WTC11 (cell line): ENCODE results near the gene NUAK2. TPM values are rescaled to one million over a fixed set of nuclear protein-coding genes. Genes with fewer than 3 reads are reported as not detected.

Source experiments
- ATAC-seq: fragments of 200-7000 bp; cut with Tn5 transposase; 2 replicates; pipeline ENCODE4 v1.10.0; 2021; ENCODE audit warnings: mild to moderate bottlenecking, moderate library complexity
- CTCF ChIA-PET: fragments of 300-600 bp; sonication (Branson Sonifier 250); formaldehyde crosslinking; loops from one replicate; lab custom pipeline; 2021; ENCODE audit warnings: antibody characterized with exemption; lab: Charles Lee
- POLR2A ChIA-PET: fragments of 350-600 bp; sonication (Branson Sonifier 250); formaldehyde crosslinking; loops from one replicate; lab custom pipeline; 2021; ENCODE audit warnings: antibody characterized with exemption; lab: Charles Lee
- DNase-seq: peaks from one replicate; pipeline ENCODE4 v3.0.0; 2021; ENCODE audit warnings: low spot score
- H3K27ac Mint-ChIP-seq: 2 replicates; pipeline ENCODE4 v1.8.0; 2021; ENCODE audit warnings: mixed read lengths
- H3K27me3 Mint-ChIP-seq: 2 replicates; pipeline ENCODE4 v1.8.0; 2021; ENCODE audit warnings: low read depth, mild to moderate bottlenecking, moderate library complexity, mixed read lengths
- H3K36me3 Mint-ChIP-seq: 2 replicates; pipeline ENCODE4 v1.8.0; 2021; ENCODE audit warnings: mixed read lengths
- H3K4me1 Mint-ChIP-seq: 2 replicates; pipeline ENCODE4 v1.8.0; 2022; ENCODE audit warnings: mixed read lengths
- H3K4me3 Mint-ChIP-seq: 2 replicates; pipeline ENCODE4 v1.8.0; 2021; ENCODE audit warnings: mild to moderate bottlenecking, moderate library complexity, mixed read lengths
- H3K9me3 Mint-ChIP-seq: 2 replicates; pipeline ENCODE4 v1.8.0; 2021; ENCODE audit warnings: mixed read lengths
- CBFB ChIP-seq: sonication (generic); formaldehyde crosslinking; IDR thresholded peaks from 2 replicates; pipeline ENCODE4 v1.8.1; 2022; ENCODE audit warnings: mild to moderate bottlenecking, low read depth, missing genetic modification reagents
- ETV6 ChIP-seq: sonication (generic); formaldehyde crosslinking; IDR thresholded peaks from 2 replicates; pipeline ENCODE4 v1.8.1; 2022; ENCODE audit warnings: mild to moderate bottlenecking, missing genetic modification reagents
- FOXJ3 ChIP-seq: sonication (generic); formaldehyde crosslinking; IDR thresholded peaks from 2 replicates; pipeline ENCODE4 v1.9.0; 2021; ENCODE audit warnings: missing genetic modification reagents, mild to moderate bottlenecking, borderline replicate concordance
- FOXP1 ChIP-seq: sonication (generic); formaldehyde crosslinking; IDR thresholded peaks from 2 replicates; pipeline ENCODE4 v1.8.0; 2022; ENCODE audit warnings: missing genetic modification reagents, mild to moderate bottlenecking, moderate library complexity, borderline replicate concordance
- NFATC4 ChIP-seq: fragments of 250-450 bp; sonication (Bioruptor Pico); IDR thresholded peaks from 2 replicates; pipeline ENCODE4 v1.9.0; 2021; ENCODE audit warnings: mild to moderate bottlenecking
- NR3C1 ChIP-seq: sonication (generic); formaldehyde crosslinking; conservative IDR thresholded peaks from 2 replicates; pipeline ENCODE4 v1.8.1; 2023; ENCODE audit warnings: low read depth, mild to moderate bottlenecking, missing genetic modification reagents
- OVOL2 ChIP-seq: fragments of 250-450 bp; sonication (Bioruptor Pico); IDR thresholded peaks from 2 replicates; pipeline ENCODE4 v1.9.0; 2021; ENCODE audit warnings: mild to moderate bottlenecking, borderline replicate concordance
- SMAD3 ChIP-seq: sonication (generic); formaldehyde crosslinking; IDR thresholded peaks from 2 replicates; pipeline ENCODE4 v1.8.0; 2022; ENCODE audit warnings: missing genetic modification reagents, mild to moderate bottlenecking, borderline replicate concordance
- ZBTB21 ChIP-seq: sonication (generic); formaldehyde crosslinking; IDR thresholded peaks from 2 replicates; pipeline ENCODE4 v1.8.1; 2023; ENCODE audit warnings: mild to moderate bottlenecking, missing genetic modification reagents, borderline replicate concordance
- ZNF263 ChIP-seq: sonication (generic); formaldehyde crosslinking; IDR thresholded peaks from 2 replicates; pipeline ENCODE4 v1.8.1; 2022; ENCODE audit warnings: low read depth, mild to moderate bottlenecking, moderate library complexity, missing genetic modification reagents
- ZNF317 ChIP-seq: sonication (generic); formaldehyde crosslinking; IDR thresholded peaks from 2 replicates; pipeline ENCODE4 v1.8.1; 2023; ENCODE audit warnings: low read depth, mild to moderate bottlenecking, moderate library complexity, missing genetic modification reagents, borderline replicate concordance
- ZNF416 ChIP-seq: fragments of 250-450 bp; sonication (Bioruptor Pico); IDR thresholded peaks from 2 replicates; pipeline ENCODE4 v1.9.0; 2021; ENCODE audit warnings: mild to moderate bottlenecking, inconsistent platforms
- total RNA-seq: library from RNA; stranded (reverse); gene quantifications from 3 replicates; pipeline ENCODE4 v1.2.3, GENCODE V29; 2021
- TF ChIP-seq, protein P1 (sequence below): sonication (generic); formaldehyde crosslinking; IDR thresholded peaks from 2 replicates; pipeline ENCODE4 v1.8.1; 2023; ENCODE audit warnings: mild to moderate bottlenecking, moderate library complexity, missing genetic modification reagents
- TF ChIP-seq, protein P2 (sequence below): sonication (generic); formaldehyde crosslinking; IDR thresholded peaks from 2 replicates; pipeline ENCODE4 v1.8.0; 2022; ENCODE audit warnings: mild to moderate bottlenecking, missing genetic modification reagents
- TF ChIP-seq, protein P3 (sequence below): fragments of 250-450 bp; sonication (Bioruptor Pico); IDR thresholded peaks from 2 replicates; pipeline ENCODE4 v2.1.2; 2022; ENCODE audit warnings: mild to moderate bottlenecking, moderate library complexity
- TF ChIP-seq, protein P4 (sequence below): sonication (generic); formaldehyde crosslinking; IDR thresholded peaks from 2 replicates; pipeline ENCODE4 v1.8.1; 2022; ENCODE audit warnings: missing genetic modification reagents, borderline replicate concordance
- TF ChIP-seq, protein P5 (sequence below): sonication (generic); formaldehyde crosslinking; IDR thresholded peaks from 2 replicates; pipeline ENCODE4 v1.8.0; 2022; ENCODE audit warnings: missing genetic modification reagents
- TF ChIP-seq, protein P6 (sequence below): sonication (generic); formaldehyde crosslinking; IDR thresholded peaks from 2 replicates; pipeline ENCODE4 v1.8.1; 2023; ENCODE audit warnings: mild to moderate bottlenecking, missing genetic modification reagents

The NUAK2 gene
- total RNA-seq, 1 experiment from 2014 or later, result 8.7 TPM

DNA sequence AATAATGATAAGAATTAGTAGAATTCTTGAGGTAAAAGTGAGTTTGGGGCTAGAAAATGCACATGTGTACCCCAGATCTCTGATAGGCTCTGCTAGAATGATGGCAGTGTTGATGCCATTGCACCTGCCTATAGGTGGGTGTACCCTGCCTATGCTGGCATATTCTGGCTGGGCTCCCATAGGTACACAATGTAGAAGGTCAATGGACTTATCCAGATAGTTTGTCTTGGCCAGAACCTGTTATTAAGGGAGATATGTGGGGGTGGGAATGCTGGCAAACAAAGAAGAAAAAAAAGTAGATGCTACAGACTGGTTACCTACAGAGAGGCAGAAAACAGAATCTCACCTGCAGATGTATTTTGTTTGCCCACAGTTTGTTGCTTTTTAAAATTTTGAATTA lies 49.2 kb upstream of the NUAK2 start:
- Mint-ChIP-seq H3K27me3 (no peaks in the 10 kb centered on the region; the same call in 1 of the 2 replicates), H3K27ac (no peak overlapping the region), H3K9me3 (no peaks in the 10 kb centered on the region), H3K4me3 (no peak overlapping the region), H3K36me3 (no peaks in the 10 kb centered on the region), H3K4me1 (peaks cover 35% of the 10 kb centered on the region)
- TF ChIP-seq FOXP1 (CRISPR knock-in tag) (no peak), NR3C1 (CRISPR knock-in tag) (no peak), SMAD3 (CRISPR knock-in tag) (no peak), FOXJ3 (no peak), NFATC4 (CRISPR knock-in tag) (no peak), ETV6 (CRISPR knock-in tag) (no peak), CBFB (CRISPR knock-in tag) (no peak)
- TF ChIP-seq, protein P1, sequence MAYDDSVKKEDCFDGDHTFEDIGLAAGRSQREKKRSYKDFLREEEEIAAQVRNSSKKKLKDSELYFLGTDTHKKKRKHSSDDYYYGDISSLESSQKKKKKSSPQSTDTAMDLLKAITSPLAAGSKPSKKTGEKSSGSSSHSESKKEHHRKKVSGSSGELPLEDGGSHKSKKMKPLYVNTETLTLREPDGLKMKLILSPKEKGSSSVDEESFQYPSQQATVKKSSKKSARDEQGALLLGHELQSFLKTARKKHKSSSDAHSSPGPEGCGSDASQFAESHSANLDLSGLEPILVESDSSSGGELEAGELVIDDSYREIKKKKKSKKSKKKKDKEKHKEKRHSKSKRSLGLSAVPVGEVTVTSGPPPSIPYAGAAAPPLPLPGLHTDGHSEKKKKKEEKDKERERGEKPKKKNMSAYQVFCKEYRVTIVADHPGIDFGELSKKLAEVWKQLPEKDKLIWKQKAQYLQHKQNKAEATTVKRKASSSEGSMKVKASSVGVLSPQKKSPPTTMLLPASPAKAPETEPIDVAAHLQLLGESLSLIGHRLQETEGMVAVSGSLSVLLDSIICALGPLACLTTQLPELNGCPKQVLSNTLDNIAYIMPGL, result no peak
- TF ChIP-seq, protein P2, sequence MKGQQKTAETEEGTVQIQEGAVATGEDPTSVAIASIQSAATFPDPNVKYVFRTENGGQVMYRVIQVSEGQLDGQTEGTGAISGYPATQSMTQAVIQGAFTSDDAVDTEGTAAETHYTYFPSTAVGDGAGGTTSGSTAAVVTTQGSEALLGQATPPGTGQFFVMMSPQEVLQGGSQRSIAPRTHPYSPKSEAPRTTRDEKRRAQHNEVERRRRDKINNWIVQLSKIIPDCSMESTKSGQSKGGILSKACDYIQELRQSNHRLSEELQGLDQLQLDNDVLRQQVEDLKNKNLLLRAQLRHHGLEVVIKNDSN (CRISPR knock-in tag), result no peak
- TF ChIP-seq, protein P3, sequence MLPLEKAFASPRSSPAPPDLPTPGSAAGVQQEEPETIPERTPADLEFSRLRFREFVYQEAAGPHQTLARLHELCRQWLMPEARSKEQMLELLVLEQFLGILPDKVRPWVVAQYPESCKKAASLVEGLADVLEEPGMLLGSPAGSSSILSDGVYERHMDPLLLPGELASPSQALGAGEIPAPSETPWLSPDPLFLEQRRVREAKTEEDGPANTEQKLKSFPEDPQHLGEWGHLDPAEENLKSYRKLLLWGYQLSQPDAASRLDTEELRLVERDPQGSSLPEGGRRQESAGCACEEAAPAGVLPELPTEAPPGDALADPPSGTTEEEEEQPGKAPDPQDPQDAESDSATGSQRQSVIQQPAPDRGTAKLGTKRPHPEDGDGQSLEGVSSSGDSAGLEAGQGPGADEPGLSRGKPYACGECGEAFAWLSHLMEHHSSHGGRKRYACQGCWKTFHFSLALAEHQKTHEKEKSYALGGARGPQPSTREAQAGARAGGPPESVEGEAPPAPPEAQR (CRISPR knock-in tag), result no peak
- TF ChIP-seq, protein P4, sequence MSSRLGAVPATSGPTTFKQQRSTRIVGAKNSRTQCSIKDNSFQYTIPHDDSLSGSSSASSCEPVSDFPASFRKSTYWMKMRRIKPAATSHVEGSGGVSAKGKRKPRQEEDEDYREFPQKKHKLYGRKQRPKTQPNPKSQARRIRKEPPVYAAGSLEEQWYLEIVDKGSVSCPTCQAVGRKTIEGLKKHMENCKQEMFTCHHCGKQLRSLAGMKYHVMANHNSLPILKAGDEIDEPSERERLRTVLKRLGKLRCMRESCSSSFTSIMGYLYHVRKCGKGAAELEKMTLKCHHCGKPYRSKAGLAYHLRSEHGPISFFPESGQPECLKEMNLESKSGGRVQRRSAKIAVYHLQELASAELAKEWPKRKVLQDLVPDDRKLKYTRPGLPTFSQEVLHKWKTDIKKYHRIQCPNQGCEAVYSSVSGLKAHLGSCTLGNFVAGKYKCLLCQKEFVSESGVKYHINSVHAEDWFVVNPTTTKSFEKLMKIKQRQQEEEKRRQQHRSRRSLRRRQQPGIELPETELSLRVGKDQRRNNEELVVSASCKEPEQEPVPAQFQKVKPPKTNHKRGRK (CRISPR knock-in tag), result no peak
- no peak for DNase-seq
- ChIA-PET CTCF (interaction anchor here (1.3 to 3.7 kb wide), 2 partner anchors 16 to 36 kb away, joined by 3 to 29 read pairs; no protein-coding TSS in a partner anchor), POLR2A (no interaction called here)
- ATAC-seq, result no peak

DNA sequence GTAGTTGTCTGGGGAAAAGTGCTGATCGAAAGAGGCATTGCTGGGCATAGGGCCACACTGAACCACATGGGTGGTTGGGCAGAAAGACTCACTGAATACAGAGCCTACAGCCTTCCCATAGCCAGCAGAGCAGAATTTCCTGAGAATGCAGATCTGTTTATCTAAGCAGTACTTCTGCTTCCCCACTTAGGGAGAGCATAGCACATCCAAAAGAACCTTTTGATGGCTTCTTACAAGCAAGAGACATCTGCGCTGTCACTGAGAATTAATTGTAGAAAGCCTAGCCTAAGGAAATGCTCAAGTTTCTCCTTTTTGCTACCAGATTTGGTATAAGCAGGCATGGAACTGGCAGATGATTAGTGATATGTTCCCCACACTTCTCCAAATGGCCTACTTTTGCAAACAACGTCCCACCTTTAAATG lies 48.2 kb upstream of the NUAK2 start:
- no peak for TF ChIP-seq ETV6 (CRISPR knock-in tag)
- TF ChIP-seq ZBTB21 (CRISPR knock-in tag), result no peak
- TF ChIP-seq ZNF263, result no peak
- TF ChIP-seq ZNF416, result no peak
- TF ChIP-seq, protein P5, sequence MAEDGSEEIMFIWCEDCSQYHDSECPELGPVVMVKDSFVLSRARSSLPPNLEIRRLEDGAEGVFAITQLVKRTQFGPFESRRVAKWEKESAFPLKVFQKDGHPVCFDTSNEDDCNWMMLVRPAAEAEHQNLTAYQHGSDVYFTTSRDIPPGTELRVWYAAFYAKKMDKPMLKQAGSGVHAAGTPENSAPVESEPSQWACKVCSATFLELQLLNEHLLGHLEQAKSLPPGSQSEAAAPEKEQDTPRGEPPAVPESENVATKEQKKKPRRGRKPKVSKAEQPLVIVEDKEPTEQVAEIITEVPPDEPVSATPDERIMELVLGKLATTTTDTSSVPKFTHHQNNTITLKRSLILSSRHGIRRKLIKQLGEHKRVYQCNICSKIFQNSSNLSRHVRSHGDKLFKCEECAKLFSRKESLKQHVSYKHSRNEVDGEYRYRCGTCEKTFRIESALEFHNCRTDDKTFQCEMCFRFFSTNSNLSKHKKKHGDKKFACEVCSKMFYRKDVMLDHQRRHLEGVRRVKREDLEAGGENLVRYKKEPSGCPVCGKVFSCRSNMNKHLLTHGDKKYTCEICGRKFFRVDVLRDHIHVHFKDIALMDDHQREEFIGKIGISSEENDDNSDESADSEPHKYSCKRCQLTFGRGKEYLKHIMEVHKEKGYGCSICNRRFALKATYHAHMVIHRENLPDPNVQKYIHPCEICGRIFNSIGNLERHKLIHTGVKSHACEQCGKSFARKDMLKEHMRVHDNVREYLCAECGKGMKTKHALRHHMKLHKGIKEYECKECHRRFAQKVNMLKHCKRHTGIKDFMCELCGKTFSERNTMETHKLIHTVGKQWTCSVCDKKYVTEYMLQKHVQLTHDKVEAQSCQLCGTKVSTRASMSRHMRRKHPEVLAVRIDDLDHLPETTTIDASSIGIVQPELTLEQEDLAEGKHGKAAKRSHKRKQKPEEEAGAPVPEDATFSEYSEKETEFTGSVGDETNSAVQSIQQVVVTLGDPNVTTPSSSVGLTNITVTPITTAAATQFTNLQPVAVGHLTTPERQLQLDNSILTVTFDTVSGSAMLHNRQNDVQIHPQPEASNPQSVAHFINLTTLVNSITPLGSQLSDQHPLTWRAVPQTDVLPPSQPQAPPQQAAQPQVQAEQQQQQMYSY (CRISPR knock-in tag), result no peak
- TF ChIP-seq, protein P6, sequence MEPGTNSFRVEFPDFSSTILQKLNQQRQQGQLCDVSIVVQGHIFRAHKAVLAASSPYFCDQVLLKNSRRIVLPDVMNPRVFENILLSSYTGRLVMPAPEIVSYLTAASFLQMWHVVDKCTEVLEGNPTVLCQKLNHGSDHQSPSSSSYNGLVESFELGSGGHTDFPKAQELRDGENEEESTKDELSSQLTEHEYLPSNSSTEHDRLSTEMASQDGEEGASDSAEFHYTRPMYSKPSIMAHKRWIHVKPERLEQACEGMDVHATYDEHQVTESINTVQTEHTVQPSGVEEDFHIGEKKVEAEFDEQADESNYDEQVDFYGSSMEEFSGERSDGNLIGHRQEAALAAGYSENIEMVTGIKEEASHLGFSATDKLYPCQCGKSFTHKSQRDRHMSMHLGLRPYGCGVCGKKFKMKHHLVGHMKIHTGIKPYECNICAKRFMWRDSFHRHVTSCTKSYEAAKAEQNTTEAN (CRISPR knock-in tag), result no peak
- no peak for TF ChIP-seq FOXJ3
- no peak for TF ChIP-seq OVOL2 (CRISPR knock-in tag)
- TF ChIP-seq ZNF317 (CRISPR knock-in tag), result no peak
- Mint-ChIP-seq H3K36me3 (no peaks in the 10 kb centered on the region), H3K4me1 (peaks cover 34% of the 10 kb centered on the region), H3K9me3 (no peaks in the 10 kb centered on the region), H3K4me3 (no peak overlapping the region), H3K27ac (no peak overlapping the region), H3K27me3 (no peaks in the 10 kb centered on the region; the same call in 1 of the 2 replicates)
- ATAC-seq (no peak), DNase-seq (no peak)
- POLR2A ChIA-PET, result no interaction called here
- CTCF ChIA-PET, result interaction anchor here (1.3 to 3.7 kb wide), 3 partner anchors 15 to 34 kb away, joined by 3 to 29 read pairs (median 9); no protein-coding TSS in a partner anchor
